Gastroesophageal sphincter (tissue), 4 donors: ENCODE measurements around the gene SCNN1A. TPM values are rescaled to one million over a fixed set of nuclear protein-coding genes. Genes with fewer than 3 reads are reported as not detected.

Source experiments
- ATAC-seq: fragments of 150-250 bp; one replicate; pipeline ENCODE4 v1.9.1; 2016; ENCODE audit warnings: mild to moderate bottlenecking, moderate library complexity
- H3K27ac ChIP-seq, 4 donors: fragments of 200-600 bp; sonication (generic) in 3 of 4; 1 replicate in 3 of 4; 2 replicates in 1 of 4; pipeline ENCODE4 v1.5.1; 2016 to 2019
- H3K27me3 ChIP-seq: fragments of 200-600 bp; sonication (generic); one replicate; pipeline ENCODE4 v1.5.1; 2019
- H3K36me3 ChIP-seq, 2 donors: fragments of 200-600 bp; sonication (generic); one replicate each; pipeline ENCODE4 v1.5.1; 2019; ENCODE audit warnings: control low read depth in 1 of 2
- H3K4me1 ChIP-seq, 3 donors: fragments of 200-600 bp; sonication (generic); 1 replicate in 2 of 3; 2 replicates in 1 of 3; pipeline ENCODE4 v1.5.1; 2016 to 2019; ENCODE audit warnings: control low read depth in 2 of 3
- H3K4me3 ChIP-seq, 2 donors: fragments of 200-600 bp; sonication (generic); one replicate each; pipeline ENCODE4 v1.5.1; 2019; ENCODE audit warnings: mild to moderate bottlenecking in 1 of 2, moderate library complexity in 1 of 2
- H3K9me3 ChIP-seq, 3 donors: fragments of 200-600 bp; sonication (generic); one replicate each; pipeline ENCODE4 v1.5.1; 2017 to 2019; ENCODE audit warnings: control low read depth in 2 of 3
- EP300 ChIP-seq: sonication (generic); formaldehyde crosslinking; IDR thresholded peaks from one replicate; pipeline ENCODE4 v1.6.1; 2017; ENCODE audit warnings: antibody characterized with exemption, mild to moderate bottlenecking
- POLR2A ChIP-seq, 2 donors: fragments of 450-650 bp; IDR thresholded peaks; one replicate each; pipeline ENCODE4 v1.6.1; 2017; ENCODE audit warnings: antibody characterized with exemption in 2 of 2, mild to moderate bottlenecking in 2 of 2, moderate library complexity in 1 of 2
- POLR2AphosphoS5 ChIP-seq: sonication (generic); formaldehyde crosslinking; IDR thresholded peaks from one replicate; pipeline ENCODE4 v1.6.1; 2017; ENCODE audit warnings: antibody characterized with exemption
- WGBS, 2 donors: methylation state at CpG; one replicate each; pipeline ENCODE4 v1.1.5; 2018; ENCODE audit warnings: low coverage in 1 of 2; 5-methylcytosine and 5-hydroxymethylcytosine counted together
- small RNA-seq, 4 donors: library from RNA; depleted of rRNA; stranded (forward); fragments of <200 nt; gene quantifications; one replicate each; pipeline ENCODE3, GENCODE V24; 2016
- total RNA-seq, 4 donors: library from RNA; depleted of rRNA; stranded (reverse); fragments of >200 nt; gene quantifications; one replicate each; pipeline ENCODE4 v1.1.0, GENCODE V29; 2016
- TF ChIP-seq, protein P1 (sequence below), 4 experiments: fragments of 200-600 bp in 2 of 4; fragments of 450-650 bp in 2 of 4; sonication (generic) in 1 of 4; IDR thresholded peaks; one replicate each; pipeline ENCODE4 v1.5.1; 2017 to 2019; ENCODE audit warnings: antibody characterized with exemption in 4 of 4, mild to moderate bottlenecking in 2 of 4, moderate library complexity in 2 of 4

SCNN1A gene
- total RNA-seq, 4 donors from 2014 or later: 0.62 to 19.9 (median 5.2) TPM; not detected in 1

DNA sequence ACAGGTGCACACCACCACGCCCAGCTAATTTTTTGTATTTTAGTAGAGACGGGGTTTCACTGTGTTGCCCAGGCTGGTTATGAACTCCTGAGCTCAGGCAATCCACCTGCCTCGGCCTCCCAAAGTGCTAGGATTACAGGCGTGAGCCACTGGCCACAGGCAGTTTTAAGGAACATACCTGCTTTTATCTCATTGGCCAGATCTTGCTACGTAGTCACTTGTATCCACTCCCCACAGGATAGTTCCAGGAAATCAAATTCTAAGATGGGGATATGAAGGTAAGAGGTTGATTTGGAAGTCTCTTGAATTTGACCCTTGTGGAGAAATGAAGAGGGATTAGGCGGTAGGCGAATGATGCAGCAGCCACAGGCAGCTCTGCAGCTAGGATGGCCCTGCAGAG is 73.6 kb downstream of the SCNN1A start:
- H3K9me3 ChIP-seq: no peaks in the 10 kb centered on the region
- H3K27ac ChIP-seq: no peak overlapping the region
- H3K27me3 ChIP-seq: no peaks in the 10 kb centered on the region
- H3K36me3 ChIP-seq: no peaks in the 10 kb centered on the region
- no peak overlapping the region for H3K4me3 ChIP-seq
- H3K4me1 ChIP-seq: no peaks in the 10 kb centered on the region
- WGBS, 2 donors: 80 to 83% methylated on average over 1 of the region's 7 CpGs
- no peak for ATAC-seq
- TF ChIP-seq EP300 (no peak), POLR2A (IDR thresholded peaks at IDR 0.05) (no peak)
- TF ChIP-seq, protein P1, sequence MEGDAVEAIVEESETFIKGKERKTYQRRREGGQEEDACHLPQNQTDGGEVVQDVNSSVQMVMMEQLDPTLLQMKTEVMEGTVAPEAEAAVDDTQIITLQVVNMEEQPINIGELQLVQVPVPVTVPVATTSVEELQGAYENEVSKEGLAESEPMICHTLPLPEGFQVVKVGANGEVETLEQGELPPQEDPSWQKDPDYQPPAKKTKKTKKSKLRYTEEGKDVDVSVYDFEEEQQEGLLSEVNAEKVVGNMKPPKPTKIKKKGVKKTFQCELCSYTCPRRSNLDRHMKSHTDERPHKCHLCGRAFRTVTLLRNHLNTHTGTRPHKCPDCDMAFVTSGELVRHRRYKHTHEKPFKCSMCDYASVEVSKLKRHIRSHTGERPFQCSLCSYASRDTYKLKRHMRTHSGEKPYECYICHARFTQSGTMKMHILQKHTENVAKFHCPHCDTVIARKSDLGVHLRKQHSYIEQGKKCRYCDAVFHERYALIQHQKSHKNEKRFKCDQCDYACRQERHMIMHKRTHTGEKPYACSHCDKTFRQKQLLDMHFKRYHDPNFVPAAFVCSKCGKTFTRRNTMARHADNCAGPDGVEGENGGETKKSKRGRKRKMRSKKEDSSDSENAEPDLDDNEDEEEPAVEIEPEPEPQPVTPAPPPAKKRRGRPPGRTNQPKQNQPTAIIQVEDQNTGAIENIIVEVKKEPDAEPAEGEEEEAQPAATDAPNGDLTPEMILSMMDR (IDR thresholded peaks at IDR 0.05): no peak

DNA sequence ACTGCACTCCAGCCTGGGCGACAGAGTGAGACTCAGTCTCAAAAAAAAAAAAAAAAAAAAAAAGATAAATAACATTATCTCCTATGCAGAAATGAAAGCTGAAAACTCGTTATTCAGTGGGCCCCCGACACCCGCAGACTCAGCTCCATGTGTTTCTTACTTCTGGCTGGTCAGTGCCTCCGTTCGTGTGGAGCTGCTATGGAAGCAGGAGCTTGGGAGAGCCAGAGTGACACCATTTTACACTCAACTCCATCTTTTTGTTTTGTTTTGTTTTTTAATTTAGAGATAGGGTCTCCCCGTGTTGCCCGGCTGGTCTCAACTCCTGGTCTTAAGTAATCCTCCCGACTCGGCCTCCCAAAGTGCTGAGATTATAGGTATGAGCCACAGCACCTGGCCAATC is 78.2 kb downstream of the SCNN1A start:
- Histone ChIP-seq H3K4me3 (no peak overlapping the region), H3K9me3 (no peaks in the 10 kb centered on the region), H3K27ac (no peak overlapping the region), H3K27me3 (no peaks in the 10 kb centered on the region), H3K36me3 (no peaks in the 10 kb centered on the region), H3K4me1 (peaks cover 4 to 23% (median 11%) of the 10 kb centered on the region in 3 donors)
- WGBS, 2 donors: 84 to 95% methylated on average over 6 to 9 of the region's 10 CpGs
- no peak for ATAC-seq
- TF ChIP-seq EP300 (no peak), POLR2AphosphoS5 (no peak), POLR2A (IDR thresholded peaks at IDR 0.05) (no peak)
- TF ChIP-seq, protein P1 (IDR thresholded peaks at IDR 0.05): no peak

Small RNA genes within 50 kb of the gene (small RNA-seq; reads per million reads assigned to genes)
- 0 reads per million in 4 donors for gene RN7SL391P

Other genes starting within 250 kb of the SCNN1A start
- 100 to 1,000 TPM; 379 to 558 (median 468) TPM for gene CD9, start 175.2 kb downstream of the SCNN1A start, total RNA-seq
- 10 to 100 TPM in 1 of 4 donors, 1 to 10 TPM in 1, under 1 TPM in 2; 0.35 to 44.5 (median 1.3) TPM for gene PLEKHG6, start 64.9 kb downstream of the SCNN1A start, total RNA-seq
- gene TNFRSF1A, start 33.5 kb downstream of the SCNN1A start, total RNA-seq: 100 to 1,000 TPM; 150 to 356 (median 227) TPM
- gene LTBR, start 8.6 kb upstream of the SCNN1A start, total RNA-seq: 100 to 1,000 TPM in 3 of 4 donors, 10 to 100 TPM in 1; 86.5 to 139 (median 119) TPM
- under 1 TPM in 2 of 4 donors, not detected in 2; 0.45 to 0.89 TPM for gene CD27, start 69.4 kb upstream of the SCNN1A start, total RNA-seq
- 10 to 100 TPM; 11.6 to 31.3 (median 16.4) TPM for gene TAPBPL, start 76.5 kb upstream of the SCNN1A start, total RNA-seq
- 10 to 100 TPM; 10.5 to 45.5 (median 17.9) TPM for gene VAMP1, start 95.1 kb upstream of the SCNN1A start, total RNA-seq
- 10 to 100 TPM; 51.0 to 99.3 (median 66.0) TPM for gene MRPL51, start 117.7 kb upstream of the SCNN1A start, total RNA-seq
- 10 to 100 TPM; 21.2 to 28.0 (median 24.8) TPM for gene NCAPD2, start 118.5 kb upstream of the SCNN1A start, total RNA-seq
- 1,000 to 10,000 TPM; 1,868 to 3,239 (median 2,463) TPM for gene GAPDH, start 159.0 kb upstream of the SCNN1A start, total RNA-seq
- 10 to 100 TPM; 16.9 to 27.4 (median 22.1) TPM for gene IFFO1, start 180.5 kb upstream of the SCNN1A start, total RNA-seq
- gene NOP2, start 192.7 kb upstream of the SCNN1A start, total RNA-seq: 10 to 100 TPM; 22.5 to 49.8 (median 26.8) TPM
- gene CHD4, start 231.8 kb upstream of the SCNN1A start, total RNA-seq: 100 to 1,000 TPM; 133 to 266 (median 219) TPM